Stimulated activated memory B cell treated with anti-CD40 and anti-IgM and Interleukin-4, amounts not matched to agents 10 μg/mL and 1 μg/mL and 100 μg/mL, for 72 hours (primary cell): ENCODE results near the gene TDRD6.

Source experiments
- ATAC-seq: fragments of 150-1000 bp; cut with Tn5 transposase; 2 replicates; pipeline ENCODE4 v1.10.0; 2021
- H3K27ac Mint-ChIP-seq: one replicate; pipeline ENCODE4 v1.8.0; 2022; ENCODE audit warnings: mild to moderate bottlenecking, mixed read lengths
- H3K27me3 Mint-ChIP-seq: one replicate; pipeline ENCODE4 v1.8.0; 2022; ENCODE audit warnings: mixed read lengths
- H3K36me3 Mint-ChIP-seq: one replicate; pipeline ENCODE4 v1.8.0; 2022; ENCODE audit warnings: mixed read lengths
- H3K4me1 Mint-ChIP-seq: one replicate; pipeline ENCODE4 v1.8.0; 2022; ENCODE audit warnings: mixed read lengths
- H3K4me3 Mint-ChIP-seq: one replicate; pipeline ENCODE4 v1.8.0; 2022; ENCODE audit warnings: mild to moderate bottlenecking, moderate library complexity, mixed read lengths
- H3K9me3 Mint-ChIP-seq: one replicate; pipeline ENCODE4 v1.8.0; 2022; ENCODE audit warnings: mixed read lengths

Gene TDRD6

GRCh38 chr6:46657642-46658041, 30.0 kb upstream of the TDRD6 start:
- Mint-ChIP-seq H3K36me3 (no peaks in the 10 kb centered on the region), H3K4me1 (peaks cover 9% of the 10 kb centered on the region), H3K9me3 (no peaks in the 10 kb centered on the region), H3K27me3 (peaks cover 31% of the 10 kb centered on the region), H3K4me3 (no peak overlapping the region), H3K27ac (no peak overlapping the region)
- no peak for ATAC-seq

GRCh38 chr6:46661483-46661882, 26.2 kb upstream of the TDRD6 start:
- no peaks in the 10 kb centered on the region for H3K4me1 Mint-ChIP-seq
- no peak overlapping the region for H3K4me3 Mint-ChIP-seq
- no peaks in the 10 kb centered on the region for H3K36me3 Mint-ChIP-seq
- H3K27me3 Mint-ChIP-seq = no peaks in the 10 kb centered on the region
- no peak overlapping the region for H3K27ac Mint-ChIP-seq
- no peaks in the 10 kb centered on the region for H3K9me3 Mint-ChIP-seq
- no peak for ATAC-seq

- Mint-ChIP-seq H3K27ac (no peak overlapping the region), H3K27me3 (no peaks in the 10 kb centered on the region)
Observed at GRCh38 chr6:46667377-46667776, 20.3 kb upstream of the TDRD6 start.

GRCh38 chr6:46674410-46674809, 13.3 kb upstream of the TDRD6 start:
- H3K9me3 Mint-ChIP-seq = no peaks in the 10 kb centered on the region
- no peak overlapping the region for H3K27ac Mint-ChIP-seq
- no peaks in the 10 kb centered on the region for H3K27me3 Mint-ChIP-seq
- H3K4me1 Mint-ChIP-seq = no peaks in the 10 kb centered on the region
- no peaks in the 10 kb centered on the region for H3K36me3 Mint-ChIP-seq
- ATAC-seq = no peak
- no peak overlapping the region for H3K4me3 Mint-ChIP-seq

More at GRCh38 chr6:46667377-46667776, 20.3 kb upstream of the TDRD6 start:
- Mint-ChIP-seq H3K4me3 (no peak overlapping the region), H3K9me3 (no peaks in the 10 kb centered on the region), H3K36me3 (no peaks in the 10 kb centered on the region), H3K4me1 (no peaks in the 10 kb centered on the region)
- no peak for ATAC-seq

GRCh38 chr6:46676604-46677313, 10.9 kb upstream of the TDRD6 start:
- Mint-ChIP-seq H3K4me1 (no peaks in the 10 kb centered on the region), H3K36me3 (no peaks in the 10 kb centered on the region), H3K4me3 (no peak overlapping the region), H3K27me3 (peaks cover 8% of the 10 kb centered on the region), H3K9me3 (no peaks in the 10 kb centered on the region), H3K27ac (no peak overlapping the region)
- no peak for ATAC-seq

GRCh38 chr6:46677314-46677654, 10.4 kb upstream of the TDRD6 start:
- no peak overlapping the region for H3K4me3 Mint-ChIP-seq
- ATAC-seq = peak; percentile 64
- H3K27me3 Mint-ChIP-seq = peaks cover 8% of the 10 kb centered on the region
- H3K4me1 Mint-ChIP-seq = no peaks in the 10 kb centered on the region
- H3K36me3 Mint-ChIP-seq = no peaks in the 10 kb centered on the region
- no peak overlapping the region for H3K27ac Mint-ChIP-seq
- H3K9me3 Mint-ChIP-seq = no peaks in the 10 kb centered on the region

- no peak overlapping the region for H3K27ac Mint-ChIP-seq
- H3K27me3 Mint-ChIP-seq = peaks cover 8% of the 10 kb centered on the region
- no peak for ATAC-seq
- H3K4me3 Mint-ChIP-seq = no peak overlapping the region
- H3K9me3 Mint-ChIP-seq = no peaks in the 10 kb centered on the region
- no peaks in the 10 kb centered on the region for H3K36me3 Mint-ChIP-seq
- no peaks in the 10 kb centered on the region for H3K4me1 Mint-ChIP-seq
Observed at GRCh38 chr6:46684771-46685170, 2.9 kb upstream of the TDRD6 start.

- Mint-ChIP-seq H3K4me3 (no peak overlapping the region), H3K4me1 (no peaks in the 10 kb centered on the region)
- no peak for ATAC-seq
Observed at GRCh38 chr6:46688117-46688965, 656 bp downstream of the TDRD6 start.

GRCh38 chr6:46688966-46689335, 1.3 kb downstream of the TDRD6 start:
- no peak overlapping the region for H3K4me3 Mint-ChIP-seq
- peaks cover 11% of the 10 kb centered on the region for H3K27me3 Mint-ChIP-seq
- no peak overlapping the region for H3K27ac Mint-ChIP-seq
- no peaks in the 10 kb centered on the region for H3K4me1 Mint-ChIP-seq
- no peaks in the 10 kb centered on the region for H3K36me3 Mint-ChIP-seq
- no peak for ATAC-seq
- no peaks in the 10 kb centered on the region for H3K9me3 Mint-ChIP-seq

More at GRCh38 chr6:46688117-46688965, 656 bp downstream of the TDRD6 start:
- no peaks in the 10 kb centered on the region for H3K9me3 Mint-ChIP-seq
- no peaks in the 10 kb centered on the region for H3K36me3 Mint-ChIP-seq
- H3K27me3 Mint-ChIP-seq = peaks cover 5% of the 10 kb centered on the region
- no peak overlapping the region for H3K27ac Mint-ChIP-seq

GRCh38 chr6:46689657-46690056, 2.0 kb downstream of the TDRD6 start:
- ATAC-seq = no peak
- no peak overlapping the region for H3K27ac Mint-ChIP-seq
- H3K36me3 Mint-ChIP-seq = no peaks in the 10 kb centered on the region
- H3K4me3 Mint-ChIP-seq = no peak overlapping the region
- no peaks in the 10 kb centered on the region for H3K4me1 Mint-ChIP-seq
- H3K9me3 Mint-ChIP-seq = no peaks in the 10 kb centered on the region
- peaks cover 14% of the 10 kb centered on the region for H3K27me3 Mint-ChIP-seq

- Mint-ChIP-seq H3K27me3 (peaks cover 14% of the 10 kb centered on the region), H3K9me3 (no peaks in the 10 kb centered on the region), H3K4me3 (no peak overlapping the region), H3K27ac (no peak overlapping the region), H3K36me3 (no peaks in the 10 kb centered on the region), H3K4me1 (no peaks in the 10 kb centered on the region)
- no peak for ATAC-seq
Observed at GRCh38 chr6:46690141-46690755, 2.6 kb downstream of the TDRD6 start.

GRCh38 chr6:46690911-46691451, 3.3 kb downstream of the TDRD6 start:
- no peaks in the 10 kb centered on the region for H3K9me3 Mint-ChIP-seq
- no peak overlapping the region for H3K27ac Mint-ChIP-seq
- H3K36me3 Mint-ChIP-seq = no peaks in the 10 kb centered on the region
- ATAC-seq = no peak
- no peaks in the 10 kb centered on the region for H3K4me1 Mint-ChIP-seq
- H3K4me3 Mint-ChIP-seq = no peak overlapping the region
- H3K27me3 Mint-ChIP-seq = peaks cover 14% of the 10 kb centered on the region

- Mint-ChIP-seq H3K4me1 (no peaks in the 10 kb centered on the region), H3K27ac (no peak overlapping the region), H3K36me3 (no peaks in the 10 kb centered on the region), H3K9me3 (no peaks in the 10 kb centered on the region), H3K27me3 (peaks cover 33% of the 10 kb centered on the region), H3K4me3 (no peak overlapping the region)
- no peak for ATAC-seq
Observed at GRCh38 chr6:46699970-46700369, 12.3 kb downstream of the TDRD6 start.

- H3K27me3 Mint-ChIP-seq = peaks cover 25% of the 10 kb centered on the region
- no peaks in the 10 kb centered on the region for H3K36me3 Mint-ChIP-seq
- no peak overlapping the region for H3K4me3 Mint-ChIP-seq
- ATAC-seq = no peak
- H3K27ac Mint-ChIP-seq = no peak overlapping the region
- no peaks in the 10 kb centered on the region for H3K4me1 Mint-ChIP-seq
- H3K9me3 Mint-ChIP-seq = no peaks in the 10 kb centered on the region
Observed at GRCh38 chr6:46704562-46704961, 16.9 kb downstream of the TDRD6 start.

- H3K27me3 Mint-ChIP-seq = peaks cover 25% of the 10 kb centered on the region
- no peak for ATAC-seq
- no peaks in the 10 kb centered on the region for H3K9me3 Mint-ChIP-seq
- no peak overlapping the region for H3K27ac Mint-ChIP-seq
- H3K36me3 Mint-ChIP-seq = no peaks in the 10 kb centered on the region
- H3K4me3 Mint-ChIP-seq = no peak overlapping the region
- H3K4me1 Mint-ChIP-seq = no peaks in the 10 kb centered on the region
Observed at GRCh38 chr6:46706464-46706863, 18.8 kb downstream of the TDRD6 start.
